ENCODE data around the gene PCDHGC5. TPM values are rescaled to one million over a fixed set of nuclear protein-coding genes. Genes with fewer than 3 reads are reported as not detected.

PCDHGC5 gene
- total RNA-seq, 2 donors from 2014 or later, result 0.71 to 1.8 TPM

- Mint-ChIP-seq H3K9me3 (no peaks in the 10 kb centered on the region), H3K4me1 (no peaks in the 10 kb centered on the region)
Measured at GRCh38 chr5:141441571-141442170, 47.2 kb upstream of the PCDHGC5 start.

GRCh38 chr5:141465351-141465750, 23.5 kb upstream of the PCDHGC5 start:
- Histone ChIP-seq H3K9me3 (ENCODE audit: control insufficient read depth, low read length) (no peaks in the 10 kb centered on the region), H3K27me3 (ENCODE audit: control insufficient read depth, insufficient read depth, low read length, poor library complexity, severe bottlenecking) (no peaks in the 10 kb centered on the region), H3K4me1 (ENCODE audit: control insufficient read depth, insufficient read depth, low read length) (no peaks in the 10 kb centered on the region), H3K4me3 (ENCODE audit: low read length) (no peak overlapping the region), H3K27ac (ENCODE audit: low read depth, low read length) (no peak overlapping the region), H3K36me3 (ENCODE audit: control insufficient read depth, insufficient read depth, low read length) (no peaks in the 10 kb centered on the region), H3K9ac (ENCODE audit: extremely low read depth, low read length, poor library complexity, severe bottlenecking) (no peak overlapping the region)
- Mint-ChIP-seq H3K27ac (no peak overlapping the region), H3K4me1 (no peaks in the 10 kb centered on the region), H3K36me3 (ENCODE audit: low read depth) (peaks cover 11% of the 10 kb centered on the region), H3K27me3 (ENCODE audit: insufficient read depth) (no peaks in the 10 kb centered on the region), H3K4me3 (no peak overlapping the region), H3K9me3 (no peaks in the 10 kb centered on the region)
- 93 to 98% methylated on average over 2 to 3 of the region's 3 CpGs for WGBS, 2 experiments (ENCODE audit: insufficient coverage in 1 of 2, insufficient read length in 1 of 2)
- no peak for DNase-seq
- TF ChIP-seq CTCF (conservative IDR thresholded peaks at IDR 0.05), result no peak

More at GRCh38 chr5:141441571-141442170, 47.2 kb upstream of the PCDHGC5 start:
- Mint-ChIP-seq H3K27ac (no peak overlapping the region), H3K4me3 (no peak overlapping the region), H3K36me3 (ENCODE audit: low read depth) (peaks cover 17% of the 10 kb centered on the region), H3K27me3 (ENCODE audit: insufficient read depth) (no peaks in the 10 kb centered on the region)
- no peaks in the 10 kb centered on the region for H3K27me3 ChIP-seq (ENCODE audit: control insufficient read depth, insufficient read depth, low read length, poor library complexity, severe bottlenecking)
- no peak overlapping the region for H3K9ac ChIP-seq (ENCODE audit: extremely low read depth, low read length, poor library complexity, severe bottlenecking)
- H3K9me3 ChIP-seq (ENCODE audit: control insufficient read depth, low read length), result no peaks in the 10 kb centered on the region
- no peaks in the 10 kb centered on the region for H3K36me3 ChIP-seq (ENCODE audit: control insufficient read depth, insufficient read depth, low read length)
- 96 to 98% methylated on average over 50 of the region's 50 CpGs for WGBS, 2 experiments (ENCODE audit: insufficient coverage in 1 of 2, insufficient read length in 1 of 2)
- no peak for DNase-seq
- no peak overlapping the region for H3K4me3 ChIP-seq (ENCODE audit: low read length)
- no peak overlapping the region for H3K27ac ChIP-seq (ENCODE audit: low read depth, low read length)
- H3K4me1 ChIP-seq (ENCODE audit: control insufficient read depth, insufficient read depth, low read length), result no peaks in the 10 kb centered on the region
- TF ChIP-seq CTCF (conservative IDR thresholded peaks at IDR 0.05), result no peak

- WGBS, 2 experiments (ENCODE audit: insufficient coverage in 1 of 2, insufficient read length in 1 of 2), result 5 to 26% methylated on average over 26 to 28 of the region's 28 CpGs
Measured at GRCh38 chr5:141475625-141476131, 13.2 kb upstream of the PCDHGC5 start, which contains the start of gene PCDHGC3. PCDHGC3 (plus strand) TSS chr5:141475966; CDS start chr5:141476117, 151 bp downstream.

More at GRCh38 chr5:141475625-141476131, 13.2 kb upstream of the PCDHGC5 start, which contains the start of gene PCDHGC3:
- peaks cover 8% of the 10 kb centered on the region for H3K4me1 Mint-ChIP-seq
- H3K36me3 ChIP-seq (ENCODE audit: control insufficient read depth, insufficient read depth, low read length), result no peaks in the 10 kb centered on the region
- H3K4me3 Mint-ChIP-seq, result peak within 1 kb of the TSS; percentile 78
- no peaks in the 10 kb centered on the region for H3K9me3 ChIP-seq (ENCODE audit: control insufficient read depth, low read length)
- H3K27ac Mint-ChIP-seq, result peak within 1 kb of the TSS; percentile 69
- H3K4me3 ChIP-seq (ENCODE audit: low read length), result peak within 1 kb of the TSS; percentile 86
- H3K27ac ChIP-seq (ENCODE audit: low read depth, low read length), result no peak within 1 kb of the TSS
- H3K36me3 Mint-ChIP-seq (ENCODE audit: low read depth), result peaks cover 11% of the 10 kb centered on the region
- H3K4me1 ChIP-seq (ENCODE audit: control insufficient read depth, insufficient read depth, low read length), result no peaks in the 10 kb centered on the region
- DNase-seq, result peak; percentile 97
- no peaks in the 10 kb centered on the region for H3K9me3 Mint-ChIP-seq
- H3K27me3 Mint-ChIP-seq (ENCODE audit: insufficient read depth), result peaks cover 31% of the 10 kb centered on the region
- H3K27me3 ChIP-seq (ENCODE audit: control insufficient read depth, insufficient read depth, low read length, poor library complexity, severe bottlenecking), result peaks cover 12% of the 10 kb centered on the region
- peak within 1 kb of the TSS; percentile 51 for H3K9ac ChIP-seq (ENCODE audit: extremely low read depth, low read length, poor library complexity, severe bottlenecking)
- no peak for TF ChIP-seq CTCF (conservative IDR thresholded peaks at IDR 0.05)
